Cardiac fibroblast (primary cell): ENCODE measurements around the gene RFK.

Experiments used
- DNase-seq, 2 donors: peaks; one replicate each; pipeline versions ENCODE4 v3.0.0 to v3.0.0-alpha.2; 2010; ENCODE audit warnings: low read depth in 2 of 2
- H3K4me3 ChIP-seq, 2 donors: replicated peaks in 1 of 2; 1 replicate in 1 of 2; 2 replicates in 1 of 2; pipeline ENCODE4 v1.5.1; 2011; ENCODE audit warnings: low read depth in 2 of 2, low read length in 2 of 2, mild to moderate bottlenecking in 2 of 2, moderate library complexity in 1 of 2
- TF ChIP-seq, protein P1 (sequence below): IDR thresholded peaks from one replicate; pipeline ENCODE4 v1.5.1; 2011; ENCODE audit warnings: low read depth, mild to moderate bottlenecking, low read length, inconsistent platforms

The RFK gene

DNA sequence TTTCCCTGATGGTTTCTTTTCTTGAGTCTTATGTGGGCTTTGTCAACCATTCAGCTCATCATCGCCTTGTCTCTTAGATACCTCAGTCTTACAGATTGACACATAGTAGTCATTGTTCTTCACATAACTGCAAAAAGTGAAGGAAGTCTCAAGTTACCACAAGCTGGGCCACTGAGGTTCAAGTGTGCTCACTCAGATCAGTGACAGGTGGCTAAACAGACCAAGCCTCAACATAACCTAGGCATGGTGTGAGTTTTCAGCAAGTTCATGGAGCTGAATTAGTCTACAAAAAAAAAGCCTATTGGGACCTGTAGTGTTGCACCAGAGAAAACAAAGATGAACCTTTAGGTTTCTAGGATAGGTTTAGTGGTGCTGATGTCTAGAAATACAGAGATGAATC, 58.2 kb downstream of the RFK start:
- no peak overlapping the region for H3K4me3 ChIP-seq
- DNase-seq = no peak
- TF ChIP-seq, protein P1, sequence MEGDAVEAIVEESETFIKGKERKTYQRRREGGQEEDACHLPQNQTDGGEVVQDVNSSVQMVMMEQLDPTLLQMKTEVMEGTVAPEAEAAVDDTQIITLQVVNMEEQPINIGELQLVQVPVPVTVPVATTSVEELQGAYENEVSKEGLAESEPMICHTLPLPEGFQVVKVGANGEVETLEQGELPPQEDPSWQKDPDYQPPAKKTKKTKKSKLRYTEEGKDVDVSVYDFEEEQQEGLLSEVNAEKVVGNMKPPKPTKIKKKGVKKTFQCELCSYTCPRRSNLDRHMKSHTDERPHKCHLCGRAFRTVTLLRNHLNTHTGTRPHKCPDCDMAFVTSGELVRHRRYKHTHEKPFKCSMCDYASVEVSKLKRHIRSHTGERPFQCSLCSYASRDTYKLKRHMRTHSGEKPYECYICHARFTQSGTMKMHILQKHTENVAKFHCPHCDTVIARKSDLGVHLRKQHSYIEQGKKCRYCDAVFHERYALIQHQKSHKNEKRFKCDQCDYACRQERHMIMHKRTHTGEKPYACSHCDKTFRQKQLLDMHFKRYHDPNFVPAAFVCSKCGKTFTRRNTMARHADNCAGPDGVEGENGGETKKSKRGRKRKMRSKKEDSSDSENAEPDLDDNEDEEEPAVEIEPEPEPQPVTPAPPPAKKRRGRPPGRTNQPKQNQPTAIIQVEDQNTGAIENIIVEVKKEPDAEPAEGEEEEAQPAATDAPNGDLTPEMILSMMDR = no peak
